GM12891 (cell line): Measurements from ENCODE around the gene MKLN1.

Experiments used
- POLR2A ChIP-seq: IDR thresholded peaks from 2 replicates; pipeline ENCODE4 v1.6.1; 2011; ENCODE audit warnings: low read depth, low read length, control low read depth
- POLR2AphosphoS5 ChIP-seq: IDR thresholded peaks from 2 replicates; pipeline ENCODE4 v1.6.1; 2011; ENCODE audit warnings: low read depth, low read length, control low read depth
- TAF1 ChIP-seq: IDR thresholded peaks from 2 replicates; pipeline ENCODE4 v1.6.1; 2011; ENCODE audit warnings: low read depth, low read length, control low read depth

DNA sequence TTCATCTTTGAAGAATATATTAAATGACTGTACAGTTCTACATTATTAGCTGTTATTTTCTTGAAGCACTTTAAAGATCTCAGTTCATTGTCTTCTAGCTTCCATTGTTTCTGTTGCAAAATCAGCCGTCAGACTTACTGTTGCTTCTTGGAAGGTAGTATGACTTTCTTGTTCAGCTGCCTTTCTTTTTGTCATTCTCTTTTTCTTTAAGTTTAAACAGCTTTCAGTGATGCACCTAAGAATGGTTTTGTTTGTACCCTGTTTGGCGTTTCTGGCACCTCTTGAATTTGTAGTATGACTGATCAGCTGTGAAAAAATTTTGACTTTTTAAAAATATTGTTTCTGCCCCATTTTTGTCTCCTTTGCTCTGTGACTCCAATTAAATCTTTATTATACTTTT is 9.3 kb downstream of the MKLN1 start:
- no peak for TF ChIP-seq POLR2AphosphoS5
- TF ChIP-seq POLR2A, result no peak
- TF ChIP-seq TAF1, result no peak
